GM12891 (cell line): Measurements from ENCODE around the gene PPFIBP2.

ENCODE experiments used
- PAX5 ChIP-seq: IDR thresholded peaks from 2 replicates; pipeline ENCODE4 v1.6.1; 2011; ENCODE audit warnings: low read length, moderate library complexity, mild to moderate bottlenecking; ENCODE audit not compliant: insufficient read depth, severe bottlenecking
- POLR2AphosphoS5 ChIP-seq: IDR thresholded peaks from 2 replicates; pipeline ENCODE4 v1.6.1; 2011; ENCODE audit warnings: low read depth, low read length, control low read depth

- TF ChIP-seq POLR2AphosphoS5 = no peak
- no peak for TF ChIP-seq PAX5
These were observed 140.5 kb downstream of the PPFIBP2 start for GRCh38 chr11:7654195-7654705.
